OCI-LY7 (cell line): Measurements from ENCODE around the gene CTPS2.

Experiments
- EZH2phosphoT487 ChIP-seq: fragments of 200-600 bp; sonication (generic); IDR thresholded peaks from 2 replicates; pipeline ENCODE4 v1.6.1; 2018; ENCODE audit warnings: low read depth, borderline replicate concordance, mild to moderate bottlenecking, mixed run types, antibody characterized with exemption, low read length, moderate library complexity, mixed read lengths
- TF ChIP-seq, protein P1 (sequence below): fragments of 200-600 bp; sonication (generic); conservative IDR thresholded peaks from 2 replicates; pipeline ENCODE4 v1.5.1; 2014; ENCODE audit warnings: mild to moderate bottlenecking, antibody characterized with exemption, low read length, moderate library complexity, mixed read lengths

DNA sequence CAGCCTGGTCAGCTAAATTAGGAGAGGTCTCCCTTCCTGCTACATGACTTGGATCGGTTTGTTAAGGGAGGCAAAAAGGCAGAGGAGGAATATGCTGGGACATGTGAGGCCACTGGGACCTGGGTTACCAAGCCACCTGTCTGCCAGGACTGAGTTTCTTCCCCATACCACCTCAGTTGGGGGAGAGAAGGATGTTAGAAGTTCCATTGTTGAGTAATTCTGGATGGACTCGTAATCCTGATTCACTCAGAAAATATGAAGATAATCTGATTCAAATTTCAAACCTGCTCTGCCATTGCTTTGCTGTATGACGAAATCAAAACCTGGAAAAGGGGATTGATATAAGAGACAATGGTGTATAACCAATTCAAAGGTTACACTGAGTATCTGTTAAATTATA lies 159.9 kb downstream of the CTPS2 start:
- TF ChIP-seq, protein P1, sequence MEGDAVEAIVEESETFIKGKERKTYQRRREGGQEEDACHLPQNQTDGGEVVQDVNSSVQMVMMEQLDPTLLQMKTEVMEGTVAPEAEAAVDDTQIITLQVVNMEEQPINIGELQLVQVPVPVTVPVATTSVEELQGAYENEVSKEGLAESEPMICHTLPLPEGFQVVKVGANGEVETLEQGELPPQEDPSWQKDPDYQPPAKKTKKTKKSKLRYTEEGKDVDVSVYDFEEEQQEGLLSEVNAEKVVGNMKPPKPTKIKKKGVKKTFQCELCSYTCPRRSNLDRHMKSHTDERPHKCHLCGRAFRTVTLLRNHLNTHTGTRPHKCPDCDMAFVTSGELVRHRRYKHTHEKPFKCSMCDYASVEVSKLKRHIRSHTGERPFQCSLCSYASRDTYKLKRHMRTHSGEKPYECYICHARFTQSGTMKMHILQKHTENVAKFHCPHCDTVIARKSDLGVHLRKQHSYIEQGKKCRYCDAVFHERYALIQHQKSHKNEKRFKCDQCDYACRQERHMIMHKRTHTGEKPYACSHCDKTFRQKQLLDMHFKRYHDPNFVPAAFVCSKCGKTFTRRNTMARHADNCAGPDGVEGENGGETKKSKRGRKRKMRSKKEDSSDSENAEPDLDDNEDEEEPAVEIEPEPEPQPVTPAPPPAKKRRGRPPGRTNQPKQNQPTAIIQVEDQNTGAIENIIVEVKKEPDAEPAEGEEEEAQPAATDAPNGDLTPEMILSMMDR = no peak
- TF ChIP-seq EZH2phosphoT487 = no peak
